Esophagus muscularis mucosa (tissue), 4 donors: ENCODE data around the gene UNC119B. TPM values are rescaled to one million over a fixed set of nuclear protein-coding genes. Genes with fewer than 3 reads are reported as not detected.

Source experiments
- DNase-seq: peaks from one replicate; pipeline ENCODE4 v3.0.0-alpha.2; 2017; ENCODE audit errors: extremely low spot score
- H3K27ac ChIP-seq, 4 donors: fragments of 200-600 bp; sonication (generic); replicated peaks in 1 of 4; 1 replicate in 3 of 4; 2 replicates in 1 of 4; pipeline ENCODE4 v1.5.1; 2016 to 2019; ENCODE audit warnings: mild to moderate bottlenecking in 1 of 4
- H3K27me3 ChIP-seq, 4 donors: fragments of 200-600 bp; sonication (generic); one replicate each; pipeline versions ENCODE4 v1.5.1 to v1.6.0; 2016 to 2019
- H3K36me3 ChIP-seq, 4 donors: fragments of 200-600 bp; sonication (generic); one replicate each; pipeline ENCODE4 v1.5.1; 2016 to 2019
- H3K4me1 ChIP-seq, 4 donors: fragments of 200-600 bp; sonication (generic); one replicate each; pipeline ENCODE4 v1.5.1; 2016 to 2019
- H3K4me3 ChIP-seq, 4 donors: fragments of 200-600 bp; sonication (generic); 1 replicate in 2 of 4; 2 replicates in 2 of 4; pipeline ENCODE4 v1.5.1; 2016 to 2019; ENCODE audit warnings: mild to moderate bottlenecking in 4 of 4, moderate library complexity in 1 of 4
- H3K9me3 ChIP-seq, 4 donors: fragments of 200-600 bp; sonication (generic); 1 replicate in 3 of 4; 2 replicates in 1 of 4; pipeline ENCODE4 v1.5.1; 2016 to 2019
- EP300 ChIP-seq: sonication (generic); formaldehyde crosslinking; IDR thresholded peaks from one replicate; pipeline ENCODE4 v1.6.1; 2017; ENCODE audit warnings: antibody characterized with exemption
- POLR2A ChIP-seq: fragments of 450-650 bp; IDR thresholded peaks from one replicate; pipeline ENCODE4 v1.6.1; 2017; ENCODE audit warnings: antibody characterized with exemption, moderate library complexity, mild to moderate bottlenecking, low read depth
- POLR2AphosphoS5 ChIP-seq, 2 donors: sonication (generic); formaldehyde crosslinking; IDR thresholded peaks; one replicate each; pipeline ENCODE4 v1.6.1; 2017; ENCODE audit warnings: antibody characterized with exemption in 2 of 2
- WGBS: methylation state at CpG from one replicate; pipeline ENCODE4 v1.1.5; 2018; 5-methylcytosine and 5-hydroxymethylcytosine counted together
- intact Hi-C: fragments of 100-400 bp; cut with DNase I; formaldehyde crosslinking; loops from one replicate; pipeline ENCODE4 v1.15.1; 2023
- total RNA-seq, 4 donors: library from RNA; depleted of rRNA; stranded (reverse); fragments of >200 nt; gene quantifications; one replicate each; pipeline versions ENCODE4 v1.1.0 to v1.2.1, GENCODE V29; 2016
- TF ChIP-seq, protein P1 (sequence below), 3 experiments: fragments of 200-600 bp in 2 of 3; fragments of 450-650 bp in 1 of 3; sonication (generic) in 2 of 3; IDR thresholded peaks; one replicate each; pipeline ENCODE4 v1.5.1; 2017 to 2019; ENCODE audit warnings: antibody characterized with exemption in 3 of 3, mild to moderate bottlenecking in 2 of 3, moderate library complexity in 1 of 3

The UNC119B gene
- total RNA-seq, 4 donors from 2014 or later, result 20.0 to 30.8 (median 28.5) TPM

DNA sequence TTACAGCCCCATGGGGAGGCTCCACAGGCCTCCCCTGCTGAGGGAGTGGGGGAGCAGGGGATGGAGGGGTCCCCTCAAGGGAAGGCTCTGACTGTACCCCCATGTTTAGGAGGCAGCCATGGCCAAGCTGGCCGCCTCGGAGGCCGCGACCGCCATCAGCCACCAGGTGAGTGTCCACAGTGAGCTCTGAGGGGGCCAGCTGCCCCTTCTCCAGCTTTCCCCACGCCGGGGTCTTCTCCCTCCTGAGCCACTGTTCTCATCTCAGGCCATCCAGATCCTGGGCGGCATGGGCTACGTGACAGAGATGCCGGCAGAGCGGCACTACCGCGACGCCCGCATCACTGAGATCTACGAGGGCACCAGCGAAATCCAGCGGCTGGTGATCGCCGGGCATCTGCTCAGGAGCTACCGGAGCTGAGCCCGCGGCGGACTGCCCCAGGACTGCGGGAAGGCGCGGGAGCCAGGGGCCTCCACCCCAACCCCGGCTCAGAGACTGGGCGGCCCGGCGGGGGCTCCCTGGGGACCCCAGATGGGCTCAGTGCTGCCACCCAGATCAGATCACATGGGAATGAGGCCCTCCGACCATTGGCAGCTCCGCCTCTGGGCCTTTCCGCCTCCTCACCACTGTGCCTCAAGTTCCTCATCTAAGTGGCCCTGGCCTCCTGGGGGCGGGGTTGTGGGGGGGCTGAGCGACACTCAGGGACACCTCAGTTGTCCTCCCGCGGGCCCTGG lies 28.9 kb downstream of the UNC119B start:
- no peak for DNase-seq
- Histone ChIP-seq H3K27ac (no peak overlapping the region), H3K36me3 (peaks cover 0 to 43% (median 34%) of the 10 kb centered on the region in 4 donors), H3K4me3 (no peak overlapping the region), H3K4me1 (no peaks in the 10 kb centered on the region), H3K27me3 (no peaks in the 10 kb centered on the region), H3K9me3 (no peaks in the 10 kb centered on the region)
- 96% methylated on average over 23 of the region's 38 CpGs for WGBS
- TF ChIP-seq POLR2A (no peak), POLR2AphosphoS5 (IDR thresholded peaks at IDR 0.05) (no peak), EP300 (no peak)
- TF ChIP-seq, protein P1, sequence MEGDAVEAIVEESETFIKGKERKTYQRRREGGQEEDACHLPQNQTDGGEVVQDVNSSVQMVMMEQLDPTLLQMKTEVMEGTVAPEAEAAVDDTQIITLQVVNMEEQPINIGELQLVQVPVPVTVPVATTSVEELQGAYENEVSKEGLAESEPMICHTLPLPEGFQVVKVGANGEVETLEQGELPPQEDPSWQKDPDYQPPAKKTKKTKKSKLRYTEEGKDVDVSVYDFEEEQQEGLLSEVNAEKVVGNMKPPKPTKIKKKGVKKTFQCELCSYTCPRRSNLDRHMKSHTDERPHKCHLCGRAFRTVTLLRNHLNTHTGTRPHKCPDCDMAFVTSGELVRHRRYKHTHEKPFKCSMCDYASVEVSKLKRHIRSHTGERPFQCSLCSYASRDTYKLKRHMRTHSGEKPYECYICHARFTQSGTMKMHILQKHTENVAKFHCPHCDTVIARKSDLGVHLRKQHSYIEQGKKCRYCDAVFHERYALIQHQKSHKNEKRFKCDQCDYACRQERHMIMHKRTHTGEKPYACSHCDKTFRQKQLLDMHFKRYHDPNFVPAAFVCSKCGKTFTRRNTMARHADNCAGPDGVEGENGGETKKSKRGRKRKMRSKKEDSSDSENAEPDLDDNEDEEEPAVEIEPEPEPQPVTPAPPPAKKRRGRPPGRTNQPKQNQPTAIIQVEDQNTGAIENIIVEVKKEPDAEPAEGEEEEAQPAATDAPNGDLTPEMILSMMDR (IDR thresholded peaks at IDR 0.05), result no peak
- intact Hi-C loops, result no loop called here

DNA sequence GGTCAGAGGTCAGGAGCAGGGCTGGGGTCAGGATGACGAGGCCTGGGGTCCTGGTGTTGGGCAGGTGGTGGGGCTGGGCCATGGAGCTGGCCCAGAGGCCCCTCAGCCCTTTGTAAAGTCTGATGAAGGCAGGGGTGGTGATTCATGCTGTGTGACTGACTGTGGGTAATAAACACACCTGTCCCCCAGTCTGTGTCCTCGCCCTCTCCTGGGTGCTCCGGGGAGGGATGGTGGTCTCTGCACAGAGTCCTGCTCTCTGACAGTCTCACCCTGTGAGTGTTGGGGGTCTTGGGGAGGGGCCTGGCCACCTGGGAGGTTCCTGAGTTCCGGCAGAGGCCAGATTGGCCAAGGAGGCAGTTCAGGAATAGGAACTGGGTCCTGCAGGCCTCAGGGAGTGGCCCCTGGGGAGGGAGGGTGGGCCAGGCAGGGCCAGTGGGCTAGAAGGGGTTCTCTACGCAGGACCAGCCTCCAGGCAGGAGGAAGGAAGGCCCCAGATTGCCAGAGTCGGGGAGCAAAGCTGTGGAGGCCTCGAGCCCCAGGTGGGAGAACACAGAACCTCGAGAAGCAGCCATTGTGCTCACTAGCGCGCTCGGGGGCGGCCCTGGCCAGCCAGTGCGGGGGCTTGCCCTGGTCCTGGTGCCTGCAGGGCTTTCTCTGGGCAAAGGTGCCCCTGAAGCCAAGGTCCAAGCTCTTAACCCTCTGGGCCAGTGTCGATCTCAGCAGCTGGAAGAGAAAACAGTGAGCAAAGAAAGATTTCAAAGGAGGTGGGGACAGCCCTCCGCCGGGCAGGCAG lies 29.8 kb downstream of the UNC119B start:
- Histone ChIP-seq H3K36me3 (peaks cover 0 to 40% (median 33%) of the 10 kb centered on the region in 4 donors), H3K27me3 (no peaks in the 10 kb centered on the region), H3K4me1 (no peaks in the 10 kb centered on the region), H3K4me3 (no peak overlapping the region), H3K9me3 (no peaks in the 10 kb centered on the region), H3K27ac (no peak overlapping the region)
- intact Hi-C loops, result no loop called here
- TF ChIP-seq POLR2AphosphoS5 (IDR thresholded peaks at IDR 0.05) (no peak), EP300 (no peak), POLR2A (no peak)
- TF ChIP-seq, protein P1 (IDR thresholded peaks at IDR 0.05), result no peak
- DNase-seq, result no peak
- 95% methylated on average over 13 of the region's 16 CpGs for WGBS

DNA sequence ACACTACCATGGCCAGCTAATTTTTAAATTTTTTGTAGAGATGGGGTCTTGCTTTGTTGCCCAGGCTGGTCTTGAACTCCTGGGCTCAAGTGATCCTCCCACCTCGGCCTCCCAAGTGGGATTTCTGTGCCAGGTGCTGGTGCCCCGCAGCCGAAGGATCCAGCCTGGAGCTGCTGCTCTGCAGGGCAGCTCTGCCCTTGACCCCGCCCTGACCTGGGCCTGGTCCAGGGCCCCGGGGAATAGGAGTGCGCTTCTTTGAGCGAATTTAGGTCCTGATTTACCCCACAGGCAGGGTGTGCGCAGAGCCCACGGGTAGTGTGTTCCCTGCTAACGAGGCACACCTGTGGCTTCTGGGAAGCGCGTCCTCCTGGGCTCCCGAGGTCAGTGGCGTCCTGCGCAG lies 30.6 kb downstream of the UNC119B start:
- intact Hi-C loops, result no loop called here

DNA sequence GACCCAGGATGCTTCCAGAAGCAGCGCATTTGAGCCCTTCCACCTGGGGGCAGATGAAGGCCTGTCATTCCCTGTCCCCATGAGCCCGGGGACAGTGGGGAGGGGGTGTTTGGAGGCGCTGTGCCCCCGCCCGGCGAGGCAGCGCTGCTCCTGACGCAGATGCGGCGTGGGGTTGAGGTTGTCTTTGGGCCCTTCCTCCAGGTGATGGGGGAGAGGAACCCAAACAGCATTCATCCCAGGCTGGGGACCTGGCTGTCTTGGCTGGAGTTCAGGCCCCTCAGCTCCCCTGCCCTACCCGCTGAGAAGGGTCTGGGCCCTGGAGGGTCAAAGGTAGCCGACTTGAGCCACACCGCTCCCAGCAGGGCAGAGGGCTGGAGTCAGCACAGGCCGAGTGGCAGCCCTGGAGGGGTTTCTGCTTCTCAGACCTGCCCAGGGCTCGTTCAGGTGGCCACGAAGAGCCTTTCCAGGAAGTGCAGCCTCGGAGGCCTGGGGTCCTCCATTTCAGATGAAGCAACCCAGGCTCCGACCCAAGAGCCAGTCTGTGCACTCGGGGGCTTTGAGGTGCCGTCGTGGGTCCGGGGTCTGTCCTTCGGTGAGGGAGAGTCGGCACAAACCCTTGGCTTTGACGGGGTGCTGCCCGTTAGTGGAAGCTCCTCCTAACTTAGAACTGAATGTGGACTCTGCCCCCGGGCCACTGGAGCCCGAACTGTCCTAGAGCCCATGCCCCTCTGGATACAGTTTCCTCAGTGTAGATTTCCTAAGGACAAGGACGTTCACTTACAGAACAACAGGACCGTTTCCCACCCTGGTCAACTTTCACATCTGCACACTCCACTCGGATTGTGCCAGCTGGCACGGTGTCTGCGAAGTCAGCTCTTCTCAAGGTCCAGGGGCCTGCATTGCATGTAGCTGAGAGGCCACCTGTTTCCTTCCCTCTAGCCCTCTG lies 31.5 kb downstream of the UNC119B start:
- Histone ChIP-seq H3K27ac (no peak overlapping the region), H3K36me3 (peaks cover 0 to 35% (median 31%) of the 10 kb centered on the region in 4 donors), H3K27me3 (no peaks in the 10 kb centered on the region), H3K4me3 (no peak overlapping the region), H3K4me1 (no peaks in the 10 kb centered on the region), H3K9me3 (no peaks in the 10 kb centered on the region)
- TF ChIP-seq POLR2AphosphoS5 (IDR thresholded peaks at IDR 0.05) (no peak), EP300 (no peak), POLR2A (no peak)
- TF ChIP-seq, protein P1 (IDR thresholded peaks at IDR 0.05), result no peak
- intact Hi-C loops, result no loop called here
- no peak for DNase-seq
- 81% methylated on average over 18 of the region's 33 CpGs for WGBS

More for the DNA sequence above, 30.6 kb downstream of the UNC119B start:
- no peaks in the 10 kb centered on the region for H3K27me3 ChIP-seq
- H3K4me1 ChIP-seq, result no peaks in the 10 kb centered on the region
- TF ChIP-seq POLR2AphosphoS5 (IDR thresholded peaks at IDR 0.05) (no peak), POLR2A (no peak), EP300 (no peak)
- TF ChIP-seq, protein P1 (IDR thresholded peaks at IDR 0.05), result no peak
- H3K36me3 ChIP-seq, result peaks cover 0 to 40% (median 33%) of the 10 kb centered on the region in 4 donors
- DNase-seq, result no peak
- no peaks in the 10 kb centered on the region for H3K9me3 ChIP-seq
- WGBS, result 88% methylated on average over 3 of the region's 15 CpGs
- no peak overlapping the region for H3K27ac ChIP-seq
- no peak overlapping the region for H3K4me3 ChIP-seq
